Measurements from ENCODE around the gene HADH.

DNA sequence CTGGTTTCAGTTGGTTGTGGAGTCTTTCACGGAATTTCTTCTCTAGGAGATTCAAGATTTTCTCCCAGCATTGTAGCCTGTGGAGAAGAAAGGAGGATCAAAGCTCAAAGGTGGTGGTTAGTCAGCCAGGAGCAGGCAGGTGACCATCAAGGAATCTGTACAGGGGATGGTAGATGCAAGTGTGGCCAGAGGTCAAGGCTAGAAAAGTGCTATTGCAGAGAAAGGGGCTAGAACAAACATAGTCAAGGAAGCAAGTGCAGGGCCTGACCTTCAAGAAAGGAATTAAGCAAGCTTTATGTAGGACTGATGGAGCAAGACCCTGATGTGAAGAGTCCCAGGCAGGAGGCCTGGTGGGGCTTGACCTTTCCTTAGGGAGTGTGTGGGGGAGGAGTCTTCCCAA lies 16.1 kb downstream of the HADH start:
- TF ChIP-seq, protein P1, sequence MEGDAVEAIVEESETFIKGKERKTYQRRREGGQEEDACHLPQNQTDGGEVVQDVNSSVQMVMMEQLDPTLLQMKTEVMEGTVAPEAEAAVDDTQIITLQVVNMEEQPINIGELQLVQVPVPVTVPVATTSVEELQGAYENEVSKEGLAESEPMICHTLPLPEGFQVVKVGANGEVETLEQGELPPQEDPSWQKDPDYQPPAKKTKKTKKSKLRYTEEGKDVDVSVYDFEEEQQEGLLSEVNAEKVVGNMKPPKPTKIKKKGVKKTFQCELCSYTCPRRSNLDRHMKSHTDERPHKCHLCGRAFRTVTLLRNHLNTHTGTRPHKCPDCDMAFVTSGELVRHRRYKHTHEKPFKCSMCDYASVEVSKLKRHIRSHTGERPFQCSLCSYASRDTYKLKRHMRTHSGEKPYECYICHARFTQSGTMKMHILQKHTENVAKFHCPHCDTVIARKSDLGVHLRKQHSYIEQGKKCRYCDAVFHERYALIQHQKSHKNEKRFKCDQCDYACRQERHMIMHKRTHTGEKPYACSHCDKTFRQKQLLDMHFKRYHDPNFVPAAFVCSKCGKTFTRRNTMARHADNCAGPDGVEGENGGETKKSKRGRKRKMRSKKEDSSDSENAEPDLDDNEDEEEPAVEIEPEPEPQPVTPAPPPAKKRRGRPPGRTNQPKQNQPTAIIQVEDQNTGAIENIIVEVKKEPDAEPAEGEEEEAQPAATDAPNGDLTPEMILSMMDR (IDR thresholded peaks at IDR 0.05): no peak
- TF ChIP-seq POLR2A (IDR thresholded peaks at IDR 0.05): no peak

Data from adrenal gland (tissue), 5 donors.